DMS114 treated with DMSO at 0.1 percent for 48 hours (cell line): ENCODE measurements around the gene ALX4.

Experiments used
- DNase-seq: peaks from one replicate; lab custom pipeline; 2025; ENCODE audit not compliant: unreplicated experiment; lab: John Stamatoyannopoulos, UW

ALX4 gene

GRCh38 chr11:44335919-44336318 is 26.0 kb upstream of the ALX4 start:
- DNase-seq: no peak

GRCh38 chr11:44335052-44335760 is 25.3 kb upstream of the ALX4 start:
- DNase-seq: no peak

GRCh38 chr11:44334356-44335004 is 24.5 kb upstream of the ALX4 start:
- DNase-seq: no peak

- DNase-seq: no peak
Measured at GRCh38 chr11:44333271-44334218, 23.6 kb upstream of the ALX4 start.

GRCh38 chr11:44332665-44333064 is 22.7 kb upstream of the ALX4 start:
- DNase-seq: no peak

- no peak for DNase-seq
Measured at GRCh38 chr11:44329472-44330230, 19.7 kb upstream of the ALX4 start.

- DNase-seq: no peak
Measured at GRCh38 chr11:44328138-44328660, 18.3 kb upstream of the ALX4 start.

- DNase-seq: no peak
Measured at GRCh38 chr11:44327730-44328129, 17.8 kb upstream of the ALX4 start.

GRCh38 chr11:44326615-44327475 is 16.9 kb upstream of the ALX4 start:
- no peak for DNase-seq

- no peak for DNase-seq
Measured at GRCh38 chr11:44325698-44326097, 15.8 kb upstream of the ALX4 start.

- DNase-seq: no peak
Measured at GRCh38 chr11:44324749-44325525, 15.0 kb upstream of the ALX4 start.

GRCh38 chr11:44324222-44324621 is 14.3 kb upstream of the ALX4 start:
- DNase-seq: no peak

GRCh38 chr11:44322243-44322642 is 12.3 kb upstream of the ALX4 start:
- no peak for DNase-seq

- DNase-seq: no peak
Measured at GRCh38 chr11:44321059-44321458, 11.1 kb upstream of the ALX4 start.

- DNase-seq: no peak
Measured at GRCh38 chr11:44320289-44320973, 10.5 kb upstream of the ALX4 start.

GRCh38 chr11:44319552-44320288 is 9.8 kb upstream of the ALX4 start:
- DNase-seq: no peak

GRCh38 chr11:44319170-44319551 is 9.2 kb upstream of the ALX4 start:
- DNase-seq: no peak

- no peak for DNase-seq
Measured at GRCh38 chr11:44318369-44318768, 8.4 kb upstream of the ALX4 start.
